ENCODE measurements around the gene CYP19A1. TPM values are rescaled to one million over a fixed set of nuclear protein-coding genes. Genes with fewer than 3 reads are reported as not detected.

CYP19A1 gene
- total RNA-seq, 1 experiment from 2014 or later = not detected

DNA sequence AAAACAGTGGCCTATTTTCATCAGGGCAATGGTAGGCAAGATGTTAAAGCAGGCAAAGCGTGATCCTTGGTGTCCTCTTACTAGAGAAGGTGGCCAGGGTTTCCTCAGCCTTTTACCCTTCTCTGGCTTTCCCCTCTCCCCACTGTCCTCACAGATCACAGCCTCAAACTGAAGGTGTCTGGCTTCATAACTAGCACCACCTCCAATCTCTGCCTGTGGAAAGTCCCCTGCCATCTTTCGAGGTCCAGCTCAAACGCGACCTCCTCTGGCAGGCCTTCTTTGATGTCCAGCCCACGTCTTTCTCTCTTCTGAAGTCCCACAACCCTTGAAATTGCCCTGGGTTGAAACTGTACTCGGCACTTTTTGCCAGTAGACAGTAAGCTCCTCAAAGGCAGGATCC is 35.9 kb downstream of the CYP19A1 start:
- H3K9me2 ChIP-seq (ENCODE audit: insufficient read depth) = no peaks in the 10 kb centered on the region
- no peaks in the 10 kb centered on the region for H3K36me3 ChIP-seq (ENCODE audit: control insufficient read depth in 1 of 2, insufficient read depth in 2 of 2, low read length in 2 of 2)
- peaks cover under 1% of the 10 kb centered on the region; the same call in 1 of the 2 replicates for H3K27me3 ChIP-seq (ENCODE audit: insufficient read depth, low read length)
- H3K4me1 ChIP-seq (ENCODE audit: control insufficient read depth in 1 of 2, insufficient read depth in 2 of 2, low read length in 2 of 2) = no peaks in the 10 kb centered on the region
- no peak for TF ChIP-seq EGR1 (IDR thresholded peaks at IDR 0.05; ENCODE audit: low read depth)
- TF ChIP-seq YY1 (IDR thresholded peaks at IDR 0.05; ENCODE audit: extremely low read depth, insufficient replicate concordance, low read depth, low read length) = no peak
- TF ChIP-seq ELF1 (IDR thresholded peaks at IDR 0.05; ENCODE audit: borderline replicate concordance, low read depth) = no peak
- TF ChIP-seq FOSL1 (IDR thresholded peaks at IDR 0.05; ENCODE audit: low read depth) = no peak
- no peak for TF ChIP-seq POLR2AphosphoS5 (IDR thresholded peaks at IDR 0.05; ENCODE audit: low read depth, low read length)
- TF ChIP-seq ZFX (IDR thresholded peaks at IDR 0.05) = no peak
- TF ChIP-seq, protein P1, sequence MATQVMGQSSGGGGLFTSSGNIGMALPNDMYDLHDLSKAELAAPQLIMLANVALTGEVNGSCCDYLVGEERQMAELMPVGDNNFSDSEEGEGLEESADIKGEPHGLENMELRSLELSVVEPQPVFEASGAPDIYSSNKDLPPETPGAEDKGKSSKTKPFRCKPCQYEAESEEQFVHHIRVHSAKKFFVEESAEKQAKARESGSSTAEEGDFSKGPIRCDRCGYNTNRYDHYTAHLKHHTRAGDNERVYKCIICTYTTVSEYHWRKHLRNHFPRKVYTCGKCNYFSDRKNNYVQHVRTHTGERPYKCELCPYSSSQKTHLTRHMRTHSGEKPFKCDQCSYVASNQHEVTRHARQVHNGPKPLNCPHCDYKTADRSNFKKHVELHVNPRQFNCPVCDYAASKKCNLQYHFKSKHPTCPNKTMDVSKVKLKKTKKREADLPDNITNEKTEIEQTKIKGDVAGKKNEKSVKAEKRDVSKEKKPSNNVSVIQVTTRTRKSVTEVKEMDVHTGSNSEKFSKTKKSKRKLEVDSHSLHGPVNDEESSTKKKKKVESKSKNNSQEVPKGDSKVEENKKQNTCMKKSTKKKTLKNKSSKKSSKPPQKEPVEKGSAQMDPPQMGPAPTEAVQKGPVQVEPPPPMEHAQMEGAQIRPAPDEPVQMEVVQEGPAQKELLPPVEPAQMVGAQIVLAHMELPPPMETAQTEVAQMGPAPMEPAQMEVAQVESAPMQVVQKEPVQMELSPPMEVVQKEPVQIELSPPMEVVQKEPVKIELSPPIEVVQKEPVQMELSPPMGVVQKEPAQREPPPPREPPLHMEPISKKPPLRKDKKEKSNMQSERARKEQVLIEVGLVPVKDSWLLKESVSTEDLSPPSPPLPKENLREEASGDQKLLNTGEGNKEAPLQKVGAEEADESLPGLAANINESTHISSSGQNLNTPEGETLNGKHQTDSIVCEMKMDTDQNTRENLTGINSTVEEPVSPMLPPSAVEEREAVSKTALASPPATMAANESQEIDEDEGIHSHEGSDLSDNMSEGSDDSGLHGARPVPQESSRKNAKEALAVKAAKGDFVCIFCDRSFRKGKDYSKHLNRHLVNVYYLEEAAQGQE (IDR thresholded peaks at IDR 0.05; ENCODE audit: low read depth) = no peak
- TF ChIP-seq, protein P2, sequence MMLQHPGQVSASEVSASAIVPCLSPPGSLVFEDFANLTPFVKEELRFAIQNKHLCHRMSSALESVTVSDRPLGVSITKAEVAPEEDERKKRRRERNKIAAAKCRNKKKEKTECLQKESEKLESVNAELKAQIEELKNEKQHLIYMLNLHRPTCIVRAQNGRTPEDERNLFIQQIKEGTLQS (IDR thresholded peaks at IDR 0.05) = no peak
- TF ChIP-seq RAD21 (IDR thresholded peaks at IDR 0.05; ENCODE audit: low read depth) = no peak
- no peak for TF ChIP-seq CEBPB (IDR thresholded peaks at IDR 0.05; ENCODE audit: low read depth)
- H2AFZ ChIP-seq (ENCODE audit: low read depth, low read length, poor library complexity, severe bottlenecking) = no peak overlapping the region
- H3K79me2 ChIP-seq (ENCODE audit: insufficient read depth, low read length) = no peaks in the 10 kb centered on the region
- RAD21 ChIA-PET (ENCODE audit: low non-redundant PET in 1 of 2, low total read pairs in 2 of 2, uncharacterized antibody in 2 of 2, unreplicated experiment in 2 of 2) = no interaction called here
- intact Hi-C loops (cut with micrococcal nuclease) = no loop called here
- H3K9me3 ChIP-seq (ENCODE audit: control insufficient read depth in 1 of 2, insufficient read depth in 1 of 2, low read depth in 1 of 2, low read length in 2 of 2) = no peaks in the 10 kb centered on the region
- no peaks in the 10 kb centered on the region for H4K20me1 ChIP-seq (ENCODE audit: insufficient read depth)
- ATAC-seq (no peak), DNase-seq (ENCODE audit: low read depth, low spot score) (no peak)
- POLR2A ChIA-PET = no interaction called here
- H3K4me3 ChIP-seq (replicated peaks in 1 of 2; ENCODE audit: low read depth in 1 of 2, low read length in 2 of 2) = no peak overlapping the region
- BruUV-seq (replicated peaks) = no TSS peak
- H3K4me2 ChIP-seq (ENCODE audit: low read length) = no peak overlapping the region
- no peak overlapping the region for H3K27ac ChIP-seq (ENCODE audit: low read depth, low read length)
- H3K9ac ChIP-seq (ENCODE audit: low read length) = no peak overlapping the region
- CTCF ChIA-PET = no interaction called here
